Ovary (tissue), 3 donors: ENCODE measurements around the gene BCL6B.

Experiments used
- EP300 ChIP-seq: sonication (generic); formaldehyde crosslinking; IDR thresholded peaks from one replicate; pipeline ENCODE4 v1.6.1; 2017; ENCODE audit warnings: antibody characterized with exemption
- TF ChIP-seq, protein P1 (sequence below), 3 donors: fragments of 450-650 bp in 2 of 3; fragments of 200-600 bp in 1 of 3; IDR thresholded peaks; one replicate each; pipeline versions ENCODE4 v1.5.1 to v1.8.0; 2016 to 2022; ENCODE audit warnings: antibody characterized with exemption in 3 of 3, mild to moderate bottlenecking in 1 of 3
- donor health status: DM: no; HTN: no; CAD: no.

DNA sequence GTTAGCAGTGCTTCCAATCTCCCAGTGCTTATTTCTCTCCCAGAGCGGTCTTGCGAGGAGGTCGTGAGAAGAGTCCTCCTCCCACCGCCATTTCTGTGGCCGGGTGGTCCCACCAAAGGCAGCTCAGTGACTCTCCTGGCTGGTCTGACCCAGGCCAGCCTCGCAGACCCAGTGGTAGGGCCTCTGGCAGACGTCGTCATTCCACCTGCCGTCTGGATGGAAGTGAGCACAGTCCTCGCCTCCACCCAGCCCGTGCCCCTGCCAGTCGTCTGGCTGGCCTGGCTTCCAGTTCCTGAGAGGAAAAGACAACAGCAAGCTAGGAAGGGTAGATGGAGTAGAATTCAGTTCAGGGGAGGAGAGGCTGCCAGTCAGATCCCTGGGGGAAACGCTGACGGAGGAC lies 52.1 kb downstream of the BCL6B start:
- no peak for TF ChIP-seq EP300
- TF ChIP-seq, protein P1, sequence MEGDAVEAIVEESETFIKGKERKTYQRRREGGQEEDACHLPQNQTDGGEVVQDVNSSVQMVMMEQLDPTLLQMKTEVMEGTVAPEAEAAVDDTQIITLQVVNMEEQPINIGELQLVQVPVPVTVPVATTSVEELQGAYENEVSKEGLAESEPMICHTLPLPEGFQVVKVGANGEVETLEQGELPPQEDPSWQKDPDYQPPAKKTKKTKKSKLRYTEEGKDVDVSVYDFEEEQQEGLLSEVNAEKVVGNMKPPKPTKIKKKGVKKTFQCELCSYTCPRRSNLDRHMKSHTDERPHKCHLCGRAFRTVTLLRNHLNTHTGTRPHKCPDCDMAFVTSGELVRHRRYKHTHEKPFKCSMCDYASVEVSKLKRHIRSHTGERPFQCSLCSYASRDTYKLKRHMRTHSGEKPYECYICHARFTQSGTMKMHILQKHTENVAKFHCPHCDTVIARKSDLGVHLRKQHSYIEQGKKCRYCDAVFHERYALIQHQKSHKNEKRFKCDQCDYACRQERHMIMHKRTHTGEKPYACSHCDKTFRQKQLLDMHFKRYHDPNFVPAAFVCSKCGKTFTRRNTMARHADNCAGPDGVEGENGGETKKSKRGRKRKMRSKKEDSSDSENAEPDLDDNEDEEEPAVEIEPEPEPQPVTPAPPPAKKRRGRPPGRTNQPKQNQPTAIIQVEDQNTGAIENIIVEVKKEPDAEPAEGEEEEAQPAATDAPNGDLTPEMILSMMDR (IDR thresholded peaks at IDR 0.05), result no peak
